Retina (tissue), 1 donor: ENCODE results near the gene EFL1.

Source experiments
- DNase-seq: peaks from one replicate; pipeline ENCODE4 v3.0.0-alpha.2; 2016

EFL1 gene

DNA sequence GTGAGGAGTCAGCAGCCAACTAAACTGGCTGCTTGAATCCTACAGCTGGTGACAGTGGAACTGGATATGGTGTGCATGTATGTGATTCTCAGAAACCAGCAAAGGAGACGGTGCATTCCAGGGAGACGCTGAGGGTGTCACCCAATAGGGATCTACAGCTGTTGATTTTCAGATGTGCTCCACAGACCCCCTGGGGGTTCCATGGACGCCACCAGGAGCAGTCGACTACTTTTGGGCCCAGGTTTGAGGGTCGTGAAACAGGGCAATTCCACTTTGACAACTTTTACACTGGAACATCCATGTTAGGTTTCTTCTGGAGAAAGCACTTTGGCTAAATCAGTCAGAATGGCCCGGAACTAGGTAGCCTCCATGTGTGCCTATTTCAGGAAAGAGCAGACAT is 145.2 kb downstream of the EFL1 start:
- DNase-seq = no peak

DNA sequence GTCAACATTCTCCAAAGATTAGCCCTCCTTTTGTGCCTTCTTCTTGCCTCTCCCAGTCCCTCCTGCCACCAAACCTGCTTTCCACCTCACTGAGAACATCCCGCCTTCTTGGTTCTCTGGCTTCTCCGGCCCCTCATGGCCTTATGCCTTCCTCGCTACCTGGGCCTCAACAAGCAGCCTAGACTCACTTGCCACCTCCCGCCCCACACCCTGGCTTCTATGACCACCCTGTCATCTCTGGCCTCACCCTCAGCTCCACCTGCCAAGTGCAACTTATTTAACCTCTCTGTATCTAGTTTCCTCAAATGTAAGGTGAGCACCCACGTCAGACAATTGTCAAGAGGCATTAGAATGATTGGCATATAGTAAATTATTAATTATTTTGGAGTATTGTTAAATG is 147.9 kb downstream of the EFL1 start:
- DNase-seq = no peak

DNA sequence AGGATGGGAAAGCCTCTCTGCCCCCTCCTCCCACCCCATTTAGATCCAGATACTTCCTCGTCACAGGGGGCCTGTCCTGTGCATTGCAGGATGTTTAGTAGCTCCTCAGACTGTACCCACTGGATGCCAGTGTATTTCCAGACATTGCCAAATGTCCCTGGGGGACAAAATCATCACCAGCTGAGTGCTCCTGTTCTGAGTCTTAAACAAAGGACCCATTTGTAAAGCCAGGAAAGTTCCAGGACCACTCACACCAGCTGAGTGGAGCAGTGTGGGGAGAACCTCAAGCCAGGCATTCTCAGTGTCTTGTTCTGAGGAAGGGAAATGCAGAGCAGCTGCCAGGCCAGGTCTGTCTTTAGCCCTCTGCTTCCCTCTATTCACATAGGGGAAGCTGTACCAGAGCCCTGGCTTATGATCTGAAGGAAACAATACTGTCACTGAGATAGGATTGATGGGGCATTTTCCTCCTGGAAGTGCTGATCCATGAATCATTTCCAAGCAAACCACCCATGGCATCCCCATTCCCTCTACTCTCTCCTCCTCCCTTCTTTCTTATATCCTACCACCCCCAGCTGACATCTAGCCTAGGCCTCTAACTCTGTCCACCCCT is 149.3 kb downstream of the EFL1 start:
- no peak for DNase-seq

GRCh38 chr15:82111918-82112317 is 150.6 kb downstream of the EFL1 start:
- no peak for DNase-seq

DNA sequence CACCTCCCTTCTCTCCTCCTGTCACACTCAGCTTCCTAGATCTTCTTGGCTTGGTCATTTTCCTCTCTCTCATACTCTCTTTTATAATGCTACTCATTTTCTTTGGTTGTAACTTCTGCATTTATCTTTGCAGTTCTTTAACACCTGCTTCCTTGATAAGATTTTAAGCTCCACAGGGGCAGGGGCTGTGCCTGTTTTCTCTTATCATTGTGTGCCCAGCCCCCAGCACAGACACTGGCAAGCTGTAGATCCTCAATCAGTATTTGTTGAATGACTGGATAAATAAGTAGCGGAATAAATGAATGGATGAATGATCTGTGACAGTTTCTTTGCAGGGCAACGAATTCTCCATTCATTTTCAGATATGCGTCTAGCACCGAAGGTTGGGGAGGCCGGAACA is 152.4 kb downstream of the EFL1 start:
- DNase-seq = no peak

GRCh38 chr15:82108489-82109078 is 153.9 kb downstream of the EFL1 start:
- no peak for DNase-seq

GRCh38 chr15:82106679-82107078 is 155.9 kb downstream of the EFL1 start:
- DNase-seq = no peak

- DNase-seq = no peak
These were observed 156.9 kb downstream of the EFL1 start for GRCh38 chr15:82105451-82106215.

- DNase-seq = no peak
These were observed 159.1 kb downstream of the EFL1 start for GRCh38 chr15:82103468-82103867.

GRCh38 chr15:82100111-82100929 is 162.2 kb downstream of the EFL1 start:
- no peak for DNase-seq

DNA sequence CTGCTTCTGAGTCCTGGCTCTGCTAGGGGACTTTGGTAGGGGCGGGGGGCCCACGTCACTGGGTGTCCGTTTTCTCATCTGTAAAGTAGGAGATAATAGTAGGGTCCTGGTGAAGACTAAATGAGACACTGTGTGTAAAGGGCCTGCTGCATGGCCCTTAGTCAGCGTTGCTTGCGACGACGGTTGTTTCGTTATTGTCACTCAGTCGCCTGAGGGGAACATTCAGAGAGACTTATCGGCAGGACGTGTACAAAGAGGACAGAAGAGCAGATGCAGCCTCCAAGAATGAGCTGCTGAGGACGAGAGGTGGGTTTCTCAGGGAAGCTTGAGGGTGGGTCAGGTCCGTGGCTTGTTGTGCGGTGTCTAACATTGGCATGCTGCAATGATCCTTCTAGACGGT is 163.9 kb downstream of the EFL1 start:
- no peak for DNase-seq

GRCh38 chr15:82095803-82096202 is 166.7 kb downstream of the EFL1 start:
- no peak for DNase-seq

DNA sequence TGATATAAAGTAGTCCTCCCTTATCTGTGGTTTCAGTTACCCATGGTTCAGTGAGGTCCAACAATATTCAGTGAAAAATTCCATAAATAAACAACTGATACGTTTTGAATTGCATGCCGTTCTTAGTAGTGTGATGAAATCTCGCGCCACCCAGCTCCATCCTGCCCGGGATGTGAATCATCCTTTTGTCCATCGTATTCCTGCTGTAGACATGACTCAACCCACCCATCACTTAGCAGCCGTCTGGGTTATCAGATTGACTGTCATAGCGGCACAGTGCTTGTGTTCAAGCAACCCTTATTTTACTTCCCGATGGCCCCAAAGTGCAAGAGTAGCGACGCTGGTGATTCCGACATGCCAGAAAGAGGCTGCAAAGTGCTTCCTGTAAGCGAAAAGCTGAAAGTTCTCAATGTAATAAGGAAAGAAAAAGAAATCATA is 168.7 kb downstream of the EFL1 start:
- no peak for DNase-seq

- no peak for DNase-seq
These were observed 169.2 kb downstream of the EFL1 start for GRCh38 chr15:82093325-82093724.

DNA sequence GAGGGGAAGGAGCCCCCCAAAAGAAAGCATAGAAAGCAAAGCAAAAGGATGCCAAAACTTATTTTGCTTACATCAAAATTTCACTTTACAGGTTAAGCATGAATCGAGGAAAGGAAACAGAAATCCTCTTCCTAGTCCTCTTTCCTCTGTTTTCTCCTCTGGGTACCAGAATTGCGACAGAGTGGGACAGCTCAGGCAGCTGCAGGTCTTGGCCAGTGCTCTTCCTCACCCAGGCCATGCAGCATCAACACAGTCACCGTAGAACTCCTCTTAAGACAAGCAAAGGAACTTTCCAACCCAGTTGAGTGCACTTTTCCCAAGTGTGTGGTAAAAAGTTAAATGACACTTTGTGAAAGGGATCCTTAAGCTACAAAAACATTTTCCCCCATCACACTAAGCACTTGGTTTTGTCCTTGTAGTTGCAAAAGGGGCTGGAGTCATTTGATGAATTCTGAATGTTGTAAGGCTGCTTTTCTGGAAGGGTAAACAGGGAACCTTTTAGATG is 170.8 kb downstream of the EFL1 start:
- no peak for DNase-seq

- DNase-seq = no peak
These were observed 176.1 kb downstream of the EFL1 start for GRCh38 chr15:82086243-82086995.

DNA sequence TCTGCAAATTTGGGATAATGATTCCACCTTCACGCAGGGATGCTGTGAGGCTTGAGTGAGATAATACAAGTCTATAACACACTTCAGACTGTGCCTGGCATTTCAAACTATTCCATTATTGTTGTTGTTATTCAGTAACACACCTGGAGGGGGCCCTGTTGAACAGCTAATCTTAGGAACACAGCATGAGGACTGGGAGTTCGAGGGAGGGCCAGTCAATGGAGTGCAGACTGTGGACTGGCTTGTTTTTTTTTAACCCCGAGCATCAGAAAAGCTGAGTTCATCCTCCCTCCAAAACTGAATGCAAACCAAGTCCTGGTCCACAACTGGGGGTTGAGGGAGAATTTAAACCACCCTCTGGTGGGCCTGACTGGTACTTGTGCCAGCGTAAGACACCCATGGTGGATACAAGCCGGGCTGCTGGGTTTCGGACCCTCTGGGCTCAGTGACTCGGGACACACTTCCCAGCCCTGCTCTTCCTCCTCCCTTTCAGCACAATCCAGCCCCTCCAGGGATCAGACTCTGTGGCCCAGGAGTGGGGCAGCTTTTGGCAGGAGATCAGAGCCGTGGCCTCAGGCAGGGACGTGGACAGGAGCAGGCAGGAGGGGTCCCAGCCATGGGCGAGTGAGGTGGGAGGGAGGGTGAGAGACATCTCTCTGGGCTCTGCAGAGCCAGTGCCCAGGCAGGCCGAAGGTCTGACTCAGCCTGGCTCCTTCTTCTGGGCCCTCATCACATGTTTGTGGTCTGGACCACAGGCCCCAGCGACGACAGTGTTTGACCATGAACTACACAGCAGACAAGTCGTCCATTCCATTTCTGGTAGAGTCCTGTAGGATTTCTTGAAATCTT is 180.4 kb downstream of the EFL1 start:
- DNase-seq = no peak

- DNase-seq = no peak
These were observed 181.8 kb downstream of the EFL1 start for GRCh38 chr15:82080774-82081173.
